Rectal smooth muscle tissue (tissue), 1 donor: ENCODE results near the gene AFF1.

ENCODE experiments used
- H3K27ac ChIP-seq: one replicate; pipeline ENCODE4 v1.7.0; 2013; ENCODE audit warnings: low read depth, low read length, inconsistent platforms
- H3K27me3 ChIP-seq: one replicate; pipeline ENCODE4 v1.7.0; 2013; ENCODE audit warnings: low read length; ENCODE audit not compliant: control insufficient read depth, insufficient read depth
- H3K36me3 ChIP-seq: one replicate; pipeline ENCODE4 v1.7.0; 2013; ENCODE audit warnings: low read length; ENCODE audit not compliant: control insufficient read depth, insufficient read depth
- H3K4me1 ChIP-seq: one replicate; pipeline ENCODE4 v1.7.0; 2013; ENCODE audit warnings: low read length; ENCODE audit not compliant: control insufficient read depth, insufficient read depth
- H3K4me3 ChIP-seq: one replicate; pipeline ENCODE4 v1.7.0; 2013; ENCODE audit warnings: low read length
- H3K9ac ChIP-seq: one replicate; pipeline ENCODE4 v1.7.0; 2013; ENCODE audit warnings: low read length

Gene AFF1

DNA sequence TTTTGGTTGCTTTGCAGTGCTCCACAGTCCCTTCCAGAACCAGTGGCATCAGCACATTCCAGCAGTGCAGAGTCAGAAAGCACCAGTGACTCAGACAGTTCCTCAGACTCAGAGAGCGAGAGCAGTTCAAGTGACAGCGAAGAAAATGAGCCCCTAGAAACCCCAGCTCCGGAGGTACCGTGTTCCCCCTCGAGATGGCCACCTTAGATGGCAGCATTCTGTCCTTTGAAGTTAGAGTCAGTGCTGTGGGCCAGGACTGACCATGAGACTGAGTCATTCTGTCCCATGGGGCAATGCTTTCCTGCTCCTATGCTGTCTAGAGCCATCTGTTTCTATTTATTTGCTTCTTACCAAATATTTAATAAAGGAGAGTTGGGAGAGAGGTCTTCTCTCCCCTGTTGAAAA, 173.3 kb downstream of the AFF1 start:
- Histone ChIP-seq H3K36me3 (peaks cover 8% of the 10 kb centered on the region), H3K27ac (peak overlapping the region; percentile 25)

DNA sequence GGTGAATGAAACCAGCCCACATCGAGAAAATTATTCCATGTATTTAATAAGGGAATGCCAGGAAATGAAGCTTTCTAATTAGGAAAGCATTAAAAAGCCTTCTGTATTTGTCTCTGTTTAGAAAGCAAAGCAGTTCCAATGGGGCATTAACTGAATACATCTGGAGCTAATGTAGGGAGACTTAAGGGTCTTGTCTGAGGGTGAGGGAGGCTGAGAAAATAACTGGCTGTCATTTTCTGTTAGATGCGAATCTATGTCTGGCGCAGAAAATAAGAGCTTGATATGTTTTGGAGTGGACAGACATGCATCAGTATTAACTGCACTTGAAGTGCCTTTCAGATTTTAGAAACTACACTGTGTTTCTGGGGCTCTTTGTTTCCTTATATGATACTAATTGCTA, 174.3 kb downstream of the AFF1 start:
- no peaks in the 10 kb centered on the region for H3K27me3 ChIP-seq
- peaks cover 10% of the 10 kb centered on the region for H3K4me1 ChIP-seq
- H3K27ac ChIP-seq, result no peak overlapping the region
- no peak overlapping the region for H3K4me3 ChIP-seq
- peaks cover 8% of the 10 kb centered on the region for H3K36me3 ChIP-seq
- H3K9ac ChIP-seq, result no peak overlapping the region

More for the DNA sequence above, 173.3 kb downstream of the AFF1 start:
- H3K27me3 ChIP-seq, result no peaks in the 10 kb centered on the region
- H3K4me1 ChIP-seq, result peaks cover 13% of the 10 kb centered on the region
- H3K4me3 ChIP-seq, result no peak overlapping the region
- H3K9ac ChIP-seq, result no peak overlapping the region

DNA sequence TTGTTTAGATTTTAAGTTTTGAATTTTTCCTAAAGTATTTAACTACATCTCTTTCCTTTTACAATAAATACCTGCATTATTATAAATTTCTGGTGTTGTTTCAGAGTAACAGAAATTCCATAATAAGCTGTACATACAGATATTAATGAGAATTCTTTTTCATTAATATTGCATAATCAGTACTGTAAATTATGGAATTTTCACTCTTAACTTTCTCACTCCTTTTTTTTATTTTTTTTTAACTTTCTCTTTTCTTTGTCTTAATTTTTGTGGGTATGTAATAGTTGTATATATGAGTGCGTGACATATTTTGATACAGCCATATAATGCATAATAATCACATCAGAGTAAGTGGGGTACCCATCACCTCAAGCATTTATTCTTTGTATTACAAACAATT, 175.1 kb downstream of the AFF1 start:
- no peak overlapping the region for H3K27ac ChIP-seq
- no peak overlapping the region for H3K4me3 ChIP-seq
- H3K4me1 ChIP-seq, result peaks cover 10% of the 10 kb centered on the region
- H3K27me3 ChIP-seq, result no peaks in the 10 kb centered on the region
- no peak overlapping the region for H3K9ac ChIP-seq
- H3K36me3 ChIP-seq, result peaks cover 13% of the 10 kb centered on the region

DNA sequence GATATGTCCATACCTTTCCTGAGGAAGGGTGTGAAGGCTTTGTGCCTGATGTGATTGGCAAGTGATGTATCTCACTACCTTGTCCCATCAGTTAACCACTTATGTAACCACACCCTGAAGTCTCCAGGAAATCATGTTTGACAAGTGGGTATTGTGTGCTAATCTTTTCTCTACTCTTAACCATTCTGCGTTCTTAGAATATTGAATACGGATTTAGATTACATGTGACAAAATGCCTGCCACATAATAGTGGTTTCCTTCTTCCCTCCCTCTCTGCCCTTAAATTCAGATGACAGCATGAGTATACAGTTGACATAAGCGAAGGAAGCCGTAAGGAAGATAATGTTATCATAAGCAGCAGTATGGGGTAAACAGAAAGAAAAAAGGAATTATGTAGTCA, 177.3 kb downstream of the AFF1 start:
- H3K27me3 ChIP-seq, result no peaks in the 10 kb centered on the region
- H3K4me1 ChIP-seq, result peaks cover 13% of the 10 kb centered on the region
- H3K36me3 ChIP-seq, result peaks cover 16% of the 10 kb centered on the region
- no peak overlapping the region for H3K9ac ChIP-seq
- no peak overlapping the region for H3K27ac ChIP-seq
- H3K4me3 ChIP-seq, result no peak overlapping the region

DNA sequence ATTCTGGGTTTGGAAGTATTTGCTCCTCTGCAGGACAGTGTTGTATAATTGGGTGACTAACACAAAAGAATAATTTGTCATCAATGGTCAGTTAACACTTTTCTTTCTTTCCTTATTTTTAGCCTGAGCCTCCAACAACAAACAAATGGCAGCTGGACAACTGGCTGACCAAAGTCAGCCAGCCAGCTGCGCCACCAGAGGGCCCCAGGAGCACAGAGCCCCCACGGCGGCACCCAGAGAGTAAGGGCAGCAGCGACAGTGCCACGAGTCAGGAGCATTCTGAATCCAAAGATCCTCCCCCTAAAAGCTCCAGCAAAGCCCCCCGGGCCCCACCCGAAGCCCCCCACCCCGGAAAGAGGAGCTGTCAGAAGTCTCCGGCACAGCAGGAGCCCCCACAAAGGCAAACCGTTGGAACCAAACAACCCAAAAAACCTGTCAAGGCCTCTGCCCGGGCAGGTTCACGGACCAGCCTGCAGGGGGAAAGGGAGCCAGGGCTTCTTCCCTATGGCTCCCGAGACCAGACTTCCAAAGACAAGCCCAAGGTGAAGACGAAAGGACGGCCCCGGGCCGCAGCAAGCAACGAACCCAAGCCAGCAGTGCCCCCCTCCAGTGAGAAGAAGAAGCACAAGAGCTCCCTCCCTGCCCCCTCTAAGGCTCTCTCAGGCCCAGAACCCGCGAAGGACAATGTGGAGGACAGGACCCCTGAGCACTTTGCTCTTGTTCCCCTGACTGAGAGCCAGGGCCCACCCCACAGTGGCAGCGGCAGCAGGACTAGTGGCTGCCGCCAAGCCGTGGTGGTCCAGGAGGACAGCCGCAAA, 179.6 kb downstream of the AFF1 start:
- no peak overlapping the region for H3K27ac ChIP-seq
- H3K9ac ChIP-seq, result no peak overlapping the region
- no peaks in the 10 kb centered on the region for H3K27me3 ChIP-seq
- peaks cover 11% of the 10 kb centered on the region for H3K36me3 ChIP-seq
- H3K4me1 ChIP-seq, result peaks cover 19% of the 10 kb centered on the region
- H3K4me3 ChIP-seq, result no peak overlapping the region

DNA sequence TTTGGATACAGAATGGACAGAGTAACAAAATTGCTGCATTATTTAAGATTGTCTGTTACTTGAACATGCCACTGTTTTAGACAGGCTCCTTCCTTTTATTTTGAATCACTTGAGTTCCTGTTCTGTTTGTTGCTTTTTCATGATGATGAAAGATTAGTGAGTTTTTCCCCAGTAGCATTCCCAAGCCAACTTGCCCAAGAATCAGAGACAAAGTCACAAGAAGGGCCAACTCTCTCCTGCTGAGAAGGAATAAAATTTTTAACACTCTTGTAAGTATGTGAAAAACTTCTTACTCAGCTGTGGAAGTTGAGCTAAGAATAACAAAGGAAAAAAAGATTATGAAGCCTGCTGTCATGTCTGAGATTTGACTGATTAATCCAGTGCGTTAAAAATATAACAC, 181.4 kb downstream of the AFF1 start:
- no peak overlapping the region for H3K4me3 ChIP-seq
- H3K27ac ChIP-seq, result no peak overlapping the region
- no peaks in the 10 kb centered on the region for H3K27me3 ChIP-seq
- no peak overlapping the region for H3K9ac ChIP-seq
- H3K36me3 ChIP-seq, result peaks cover 11% of the 10 kb centered on the region
- H3K4me1 ChIP-seq, result peaks cover 23% of the 10 kb centered on the region

DNA sequence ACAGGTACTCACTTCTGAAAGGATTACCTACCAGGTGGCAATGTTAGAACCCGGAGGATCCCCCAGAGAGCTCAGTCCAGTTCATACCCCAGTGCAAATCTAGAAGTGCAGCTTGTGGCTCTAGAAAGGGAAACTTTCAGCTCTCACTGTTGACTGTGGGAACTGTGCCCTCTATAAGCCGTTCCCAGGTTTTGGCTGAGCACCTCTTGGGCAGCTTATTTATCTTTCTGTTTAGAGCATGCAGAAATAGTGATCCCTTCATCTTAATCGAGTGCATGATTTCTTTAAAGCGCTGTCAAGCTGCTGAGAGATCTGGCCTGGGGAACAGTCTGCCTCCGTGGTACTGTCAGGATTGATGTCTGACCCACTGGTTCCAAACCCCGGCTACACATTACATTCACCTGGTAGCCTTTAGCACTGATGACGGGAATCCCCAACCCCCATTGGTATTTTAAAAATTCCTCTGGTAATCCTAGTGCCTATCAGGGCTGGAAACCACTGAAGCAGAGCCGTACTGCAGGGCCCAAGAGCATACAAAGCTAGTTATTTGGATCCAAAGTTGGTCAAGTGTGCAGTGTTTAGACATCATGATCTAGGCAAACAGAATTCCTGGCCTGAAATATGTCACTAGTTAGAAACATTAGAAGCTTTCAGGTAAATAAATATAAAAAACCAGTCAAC, 182.4 kb downstream of the AFF1 start:
- H3K4me1 ChIP-seq, result peaks cover 32% of the 10 kb centered on the region
- no peak overlapping the region for H3K9ac ChIP-seq
- no peaks in the 10 kb centered on the region for H3K27me3 ChIP-seq
- H3K4me3 ChIP-seq, result no peak overlapping the region
- peaks cover 11% of the 10 kb centered on the region for H3K36me3 ChIP-seq
- H3K27ac ChIP-seq, result peak overlapping the region; percentile 93

DNA sequence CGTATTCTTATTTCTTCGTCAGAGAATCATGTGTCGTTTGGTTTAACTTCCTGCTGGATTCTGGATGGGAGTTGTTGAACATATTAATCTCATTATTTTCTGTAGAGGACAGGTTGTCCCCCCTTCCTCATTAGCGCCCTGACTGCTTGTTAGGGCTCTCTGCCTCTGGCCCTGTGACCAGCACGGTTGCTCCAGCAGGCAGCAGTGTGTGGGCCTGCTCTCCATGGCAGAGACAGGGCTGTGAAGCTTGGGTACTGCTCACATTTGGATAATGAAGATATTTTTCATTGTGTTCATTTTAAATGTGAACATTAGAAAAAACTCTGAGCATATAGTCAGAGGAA, 182.9 kb downstream of the AFF1 start:
- H3K27me3 ChIP-seq, result no peaks in the 10 kb centered on the region
- no peak overlapping the region for H3K4me3 ChIP-seq
- H3K27ac ChIP-seq, result peak overlapping the region; percentile 93
- peaks cover 36% of the 10 kb centered on the region for H3K4me1 ChIP-seq
- peaks cover 11% of the 10 kb centered on the region for H3K36me3 ChIP-seq
- no peak overlapping the region for H3K9ac ChIP-seq

DNA sequence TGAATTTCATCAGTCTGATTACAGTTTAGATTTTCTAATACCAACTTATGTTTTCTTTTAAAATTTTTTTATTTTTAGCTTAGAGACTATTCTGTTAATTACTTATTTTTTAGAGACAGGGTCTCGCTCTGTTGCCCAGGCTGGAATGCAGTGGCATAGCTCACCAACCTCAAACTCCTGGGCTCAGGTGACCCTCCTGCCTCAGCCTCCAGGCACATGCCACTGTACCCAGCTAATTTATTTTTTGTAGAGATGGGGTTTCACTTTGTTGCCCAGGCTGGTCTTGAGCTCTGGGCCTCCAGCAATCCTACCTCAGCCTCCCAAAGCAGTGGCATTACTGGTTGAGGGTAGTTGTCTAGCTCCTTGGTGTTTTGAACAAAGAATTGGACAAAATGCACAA, 183.6 kb downstream of the AFF1 start:
- peaks cover 11% of the 10 kb centered on the region for H3K36me3 ChIP-seq
- H3K4me3 ChIP-seq, result no peak overlapping the region
- H3K9ac ChIP-seq, result no peak overlapping the region
- H3K27me3 ChIP-seq, result no peaks in the 10 kb centered on the region
- H3K27ac ChIP-seq, result peak overlapping the region; percentile 93
- peaks cover 36% of the 10 kb centered on the region for H3K4me1 ChIP-seq

DNA sequence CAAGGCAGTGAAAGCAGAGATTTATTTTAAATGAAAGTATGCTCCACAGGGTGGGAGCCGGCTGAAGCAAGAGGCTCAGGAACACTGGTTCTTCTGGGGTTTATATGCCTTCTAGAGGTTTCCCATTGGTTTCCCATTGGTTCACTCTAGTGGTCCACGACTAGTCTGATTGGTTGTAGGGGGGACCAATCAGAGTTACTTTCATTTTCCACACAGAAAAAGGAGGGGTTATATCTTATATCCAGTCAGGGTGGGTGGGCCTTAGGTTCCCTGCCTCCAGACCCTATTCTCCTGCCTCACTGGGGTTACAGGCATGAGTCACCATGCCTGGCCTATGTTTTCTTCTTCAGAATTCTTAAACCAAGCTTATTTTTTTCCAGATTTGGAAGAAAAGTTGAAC, 184.0 kb downstream of the AFF1 start:
- peak overlapping the region; percentile 93 for H3K27ac ChIP-seq
- H3K27me3 ChIP-seq, result no peaks in the 10 kb centered on the region
- H3K4me3 ChIP-seq, result no peak overlapping the region
- H3K9ac ChIP-seq, result no peak overlapping the region
- H3K36me3 ChIP-seq, result peaks cover 11% of the 10 kb centered on the region
- H3K4me1 ChIP-seq, result peaks cover 36% of the 10 kb centered on the region

DNA sequence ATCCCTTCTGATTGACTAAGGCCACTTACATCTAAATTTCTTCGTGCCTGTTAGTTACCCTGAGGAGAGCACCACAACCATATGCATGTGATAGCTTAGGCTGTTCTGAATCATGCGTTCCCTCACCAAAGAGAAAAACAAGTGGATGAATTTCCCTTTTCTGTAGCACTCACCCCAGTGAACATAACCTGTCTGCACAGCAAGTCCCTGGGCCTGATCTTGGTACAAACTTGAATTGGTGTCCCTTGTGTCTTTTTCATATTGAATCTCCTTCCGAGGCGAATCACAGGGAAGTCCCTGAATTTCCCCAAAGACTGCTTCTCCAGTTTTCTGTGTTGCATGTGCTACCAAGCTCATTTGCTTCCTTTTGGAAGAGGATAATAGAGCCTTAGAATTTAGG, 185.2 kb downstream of the AFF1 start:
- Histone ChIP-seq H3K27ac (peak overlapping the region; percentile 93), H3K9ac (no peak overlapping the region), H3K27me3 (no peaks in the 10 kb centered on the region), H3K4me1 (peaks cover 36% of the 10 kb centered on the region), H3K36me3 (peaks cover 6% of the 10 kb centered on the region), H3K4me3 (peak overlapping the region; percentile 56)

DNA sequence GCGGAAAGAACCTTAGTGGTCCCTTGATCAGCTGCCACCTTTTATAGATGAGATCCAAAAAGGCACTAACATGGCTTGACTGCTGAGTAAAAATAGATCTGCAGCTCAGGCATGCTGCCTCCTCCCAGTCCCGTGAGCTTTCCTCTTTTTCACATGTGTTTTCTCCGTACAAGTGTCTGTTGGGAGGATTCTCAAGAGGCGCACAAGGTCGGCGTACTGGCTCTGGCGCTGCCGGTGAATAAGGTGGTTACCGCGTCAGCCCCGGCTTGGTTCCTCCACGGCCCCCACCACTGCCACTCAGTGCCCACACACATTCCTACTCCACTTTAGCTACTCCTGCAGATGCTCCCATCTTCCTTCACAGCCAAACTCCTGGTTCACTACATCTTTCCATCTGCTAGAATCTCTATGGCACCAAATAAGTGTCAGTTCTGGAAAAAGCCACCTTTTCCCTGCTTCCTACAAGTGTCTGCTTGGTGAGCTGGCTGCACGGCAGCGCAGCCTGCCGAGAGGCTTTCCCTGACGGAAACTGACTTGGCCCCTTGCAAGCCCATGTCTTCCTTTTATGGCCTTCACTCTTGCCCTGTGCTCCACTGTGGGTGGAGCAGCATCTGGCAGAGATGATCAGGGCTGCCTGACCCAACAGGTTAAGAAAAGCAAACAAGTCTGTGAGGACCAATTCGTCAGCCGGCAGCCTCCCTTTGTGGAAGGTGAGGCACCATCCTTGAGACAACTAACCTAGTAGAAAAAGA, 185.8 kb downstream of the AFF1 start:
- peaks cover 36% of the 10 kb centered on the region for H3K4me1 ChIP-seq
- peaks cover 4% of the 10 kb centered on the region for H3K36me3 ChIP-seq
- H3K27me3 ChIP-seq, result no peaks in the 10 kb centered on the region
- H3K27ac ChIP-seq, result peak overlapping the region; percentile 93
- peak overlapping the region; percentile 56 for H3K4me3 ChIP-seq
- no peak overlapping the region for H3K9ac ChIP-seq
